HCT116 (cell line): ENCODE measurements around the gene ZNF532. TPM values are rescaled to one million over a fixed set of nuclear protein-coding genes. Genes with fewer than 3 reads are reported as not detected.

ENCODE experiments used
- ATAC-seq: fragments of 200-7000 bp; cut with Tn5 transposase; 2 replicates; pipeline ENCODE4 v1.9.1; 2020; ENCODE audit warnings: mild to moderate bottlenecking, moderate library complexity
- BruUV-seq: library from RNA; stranded (reverse); fragments of 400-500 nt; replicated peaks from 2 replicates; lab custom pipeline; 2021; lab: Mats Ljungman, UMichigan
- CTCF ChIA-PET: fragments of 300-600 bp; sonication (Branson Sonifier 250); formaldehyde crosslinking; loops from one replicate; lab custom pipeline; 2021; ENCODE audit warnings: antibody characterized with exemption; lab: Charles Lee
- POLR2A ChIA-PET: fragments of 300-600, 350-600 bp; sonication (Branson Sonifier 250); formaldehyde crosslinking; loops from one replicate; lab custom pipeline; 2021; ENCODE audit warnings: antibody characterized with exemption; lab: Charles Lee
- RAD21 ChIA-PET, 2 experiments: fragments of 300-600 bp; sonication (Branson Sonifier 250); formaldehyde crosslinking; loops; one replicate each; lab custom pipeline; 2023; ENCODE audit warnings: low total read pairs in 2 of 2; ENCODE audit not compliant: uncharacterized antibody in 2 of 2, unreplicated experiment in 2 of 2, low non-redundant PET in 1 of 2; lab: Charles Lee
- DNase-seq: peaks from one replicate; pipeline ENCODE4 v3.0.0-alpha.2; 2010; ENCODE audit warnings: low read depth, low spot score
- H2AFZ ChIP-seq: fragments of 200-600 bp; shearing (Covaris generic), sonication (generic); 2 replicates; pipeline ENCODE4 v1.6.1; 2017; ENCODE audit warnings: low read depth, mixed run types, mixed read lengths, antibody characterized with exemption, low read length; ENCODE audit not compliant: poor library complexity, severe bottlenecking
- H3K27ac ChIP-seq: 2 replicates; pipeline ENCODE4 v1.5.1; 2012; ENCODE audit warnings: low read depth, low read length
- H3K27me3 ChIP-seq: fragments of 200-600 bp; sonication (generic); 2 replicates; pipeline ENCODE4 v1.6.1; 2016; ENCODE audit warnings: mixed run types, low read length, mixed read lengths; ENCODE audit not compliant: insufficient read depth
- H3K36me3 ChIP-seq, 2 experiments: fragments of 200-500 bp in 1 of 2; fragments of 200-600 bp in 1 of 2; sonication (Bioruptor generic) in 1 of 2; sonication (generic) in 1 of 2; 2 replicates each; pipeline versions ENCODE4 v1.5.1 to v1.6.1; 2014 to 2016; ENCODE audit warnings: low read length in 2 of 2, inconsistent platforms in 1 of 2, mixed read lengths in 1 of 2, mixed run types in 1 of 2; ENCODE audit not compliant: insufficient read depth in 2 of 2, control insufficient read depth in 1 of 2
- H3K4me1 ChIP-seq, 2 experiments: fragments of 200-600 bp in 1 of 2; sonication (generic) in 1 of 2; 2 replicates each; pipeline versions ENCODE4 v1.5.1 to v1.6.1; 2012 to 2017; ENCODE audit warnings: low read length in 2 of 2, inconsistent platforms in 1 of 2, mild to moderate bottlenecking in 1 of 2, mixed read lengths in 1 of 2, mixed run types in 1 of 2, moderate library complexity in 1 of 2; ENCODE audit not compliant: insufficient read depth in 2 of 2, control insufficient read depth in 1 of 2
- H3K4me2 ChIP-seq: fragments of 200-600 bp; sonication (generic); 2 replicates; pipeline ENCODE4 v1.6.1; 2017; ENCODE audit warnings: mixed run types, low read length, mixed read lengths
- H3K4me3 ChIP-seq, 2 experiments: fragments of 200-600 bp in 1 of 2; sonication (generic) in 1 of 2; replicated peaks in 1 of 2; 2 replicates each; pipeline ENCODE4 v1.5.1; 2011 to 2016; ENCODE audit warnings: low read length in 2 of 2, control low read depth in 1 of 2, low read depth in 1 of 2, mild to moderate bottlenecking in 1 of 2, mixed read lengths in 1 of 2, mixed run types in 1 of 2
- H3K79me2 ChIP-seq: fragments of 200-600 bp; sonication (generic); 2 replicates; pipeline ENCODE4 v1.6.1; 2017; ENCODE audit warnings: mild to moderate bottlenecking, mixed run types, low read length, moderate library complexity, mixed read lengths; ENCODE audit not compliant: insufficient read depth
- H3K9ac ChIP-seq: fragments of 200-600 bp; sonication (generic); 2 replicates; pipeline ENCODE4 v1.6.1; 2016; ENCODE audit warnings: low read length, mixed read lengths
- H3K9me2 ChIP-seq: fragments of 200-600 bp; sonication (generic), shearing (Covaris generic); 2 replicates; pipeline ENCODE4 v1.6.1; 2017; ENCODE audit warnings: mixed run types, mild to moderate bottlenecking, moderate library complexity; ENCODE audit not compliant: insufficient read depth
- H3K9me3 ChIP-seq, 2 experiments: fragments of 200-500 bp in 1 of 2; fragments of 200-600 bp in 1 of 2; sonication (Bioruptor generic) in 1 of 2; sonication (generic) in 1 of 2; 2 replicates each; pipeline ENCODE4 v1.6.1; 2014 to 2017; ENCODE audit warnings: low read length in 2 of 2, mixed read lengths in 2 of 2, inconsistent platforms in 1 of 2, low read depth in 1 of 2, mild to moderate bottlenecking in 1 of 2, mixed run types in 1 of 2, moderate library complexity in 1 of 2; ENCODE audit not compliant: control insufficient read depth in 1 of 2, insufficient read depth in 1 of 2
- H4K20me1 ChIP-seq: fragments of 200-600 bp; sonication (generic), shearing (Covaris generic); 2 replicates; pipeline ENCODE4 v1.6.1; 2017; ENCODE audit warnings: mixed run types, mild to moderate bottlenecking, moderate library complexity; ENCODE audit not compliant: insufficient read depth
- CBX3 ChIP-seq: IDR thresholded peaks from 2 replicates; pipeline ENCODE4 v1.6.1; 2012; ENCODE audit warnings: low read depth
- EGR1 ChIP-seq: IDR thresholded peaks from 2 replicates; pipeline ENCODE4 v1.6.1; 2012; ENCODE audit warnings: low read depth
- EZH2 ChIP-seq: fragments of 200-600 bp; sonication (generic); IDR thresholded peaks from 2 replicates; pipeline ENCODE4 v1.6.1; 2017; ENCODE audit warnings: antibody characterized with exemption, mixed run types
- EZH2phosphoT487 ChIP-seq: fragments of 200-600 bp; IDR thresholded peaks from 2 replicates; pipeline ENCODE4 v1.6.1; 2018; ENCODE audit warnings: antibody characterized with exemption, borderline replicate concordance
- MAX ChIP-seq: IDR thresholded peaks from 2 replicates; pipeline ENCODE4 v1.6.1; 2012
- RAD21 ChIP-seq: IDR thresholded peaks from 2 replicates; pipeline ENCODE4 v1.6.1; 2012; ENCODE audit warnings: low read depth, mild to moderate bottlenecking
- SIN3A ChIP-seq: IDR thresholded peaks from 2 replicates; pipeline ENCODE4 v1.6.1; 2012; ENCODE audit warnings: low read depth
- SP1 ChIP-seq: IDR thresholded peaks from 2 replicates; pipeline ENCODE4 v1.6.1; 2012; ENCODE audit warnings: low read depth
- SRF ChIP-seq: IDR thresholded peaks from 2 replicates; pipeline ENCODE4 v1.6.1; 2012; ENCODE audit warnings: low read depth
- TCF7L2 ChIP-seq: IDR thresholded peaks from 2 replicates; pipeline ENCODE4 v1.7.0; 2011; ENCODE audit warnings: borderline replicate concordance, inconsistent platforms; ENCODE audit not compliant: insufficient read depth, insufficient read length; ENCODE audit errors: extremely low read depth
- YY1 ChIP-seq: IDR thresholded peaks from 2 replicates; pipeline ENCODE4 v1.6.1; 2011; ENCODE audit warnings: low read length, low read depth, moderate library complexity, mild to moderate bottlenecking; ENCODE audit not compliant: insufficient replicate concordance; ENCODE audit errors: extremely low read depth
- ZFX ChIP-seq: fragments of 450-650 bp; IDR thresholded peaks from 2 replicates; pipeline ENCODE4 v1.6.1; 2017
- intact Hi-C: fragments of 100-400 bp; cut with micrococcal nuclease; formaldehyde crosslinking; loops from 2 replicates; pipeline ENCODE4 v1.10.0; 2022
- total RNA-seq: library from RNA; stranded (reverse); gene quantifications from one replicate; pipeline ENCODE4 v1.2.1, GENCODE V29; 2021; ENCODE audit not compliant: unreplicated experiment

Gene ZNF532
- total RNA-seq, 1 experiment from 2014 or later = 11.6 TPM

- H3K9me2 ChIP-seq = no peaks in the 10 kb centered on the region
- intact Hi-C loops = no loop called here
- no peaks in the 10 kb centered on the region for H3K27me3 ChIP-seq
- ChIA-PET CTCF (no interaction called here), POLR2A (no interaction called here), RAD21 (no interaction called here)
- no peak for DNase-seq
- H3K4me3 ChIP-seq = no peak overlapping the region
- no peak overlapping the region for H3K27ac ChIP-seq
- no peak overlapping the region for H3K9ac ChIP-seq
- no peaks in the 10 kb centered on the region for H3K4me1 ChIP-seq
- H3K79me2 ChIP-seq = no peaks in the 10 kb centered on the region
- H3K4me2 ChIP-seq = no peak overlapping the region
- BruUV-seq = no TSS peak
- TF ChIP-seq EGR1 (no peak), EZH2phosphoT487 (no peak), SIN3A (no peak), MAX (no peak), TCF7L2 (no peak), CBX3 (no peak), YY1 (no peak), EZH2 (no peak)
- ATAC-seq = no peak
- H2AFZ ChIP-seq = no peak overlapping the region
- no peaks in the 10 kb centered on the region for H3K36me3 ChIP-seq
- no peaks in the 10 kb centered on the region for H4K20me1 ChIP-seq
- no peaks in the 10 kb centered on the region for H3K9me3 ChIP-seq
These were observed 22.4 kb downstream of the ZNF532 start for GRCh38 chr18:58886864-58887612.

GRCh38 chr18:58887613-58887963 is 22.9 kb downstream of the ZNF532 start:
- DNase-seq (no peak), ATAC-seq (no peak)
- POLR2A ChIA-PET = no interaction called here
- H3K9me3 ChIP-seq = no peaks in the 10 kb centered on the region
- no peak overlapping the region for H3K4me2 ChIP-seq
- H3K4me3 ChIP-seq = no peak overlapping the region
- RAD21 ChIA-PET = no interaction called here
- no peaks in the 10 kb centered on the region for H3K79me2 ChIP-seq
- H3K4me1 ChIP-seq = peaks cover 0 to 2% of the 10 kb centered on the region in 2 experiments; a peak in 1 of 4 replicates
- CTCF ChIA-PET = no interaction called here
- H4K20me1 ChIP-seq = no peaks in the 10 kb centered on the region
- no TSS peak for BruUV-seq
- no peak overlapping the region for H3K9ac ChIP-seq
- TF ChIP-seq RAD21 = no peak
- no peak for TF ChIP-seq EGR1
- no peak for TF ChIP-seq MAX
- TF ChIP-seq ZFX = no peak
- TF ChIP-seq EZH2phosphoT487 = no peak
- no peak for TF ChIP-seq SP1
- TF ChIP-seq SRF = no peak
- H3K27ac ChIP-seq = no peak overlapping the region
- no peak overlapping the region for H2AFZ ChIP-seq
- H3K9me2 ChIP-seq = no peaks in the 10 kb centered on the region
- H3K36me3 ChIP-seq = no peaks in the 10 kb centered on the region
- intact Hi-C loops = no loop called here
- H3K27me3 ChIP-seq = no peaks in the 10 kb centered on the region
